Neural progenitor cell (in vitro differentiated cells): ENCODE results near the gene MEGF6. TPM values are rescaled to one million over a fixed set of nuclear protein-coding genes. Genes with fewer than 3 reads are reported as not detected.

Experiments used
- DNase-seq: peaks from one replicate; pipeline ENCODE4 v3.0.0-alpha.2; 2016; ENCODE audit warnings: low spot score
- H2AFZ ChIP-seq: fragments of 200-600 bp; sonication (generic); replicated peaks from 2 replicates; pipeline ENCODE4 v1.6.1; 2016; ENCODE audit warnings: antibody characterized with exemption
- H3F3A ChIP-seq: fragments of 200-600 bp; sonication (generic); 2 replicates; pipeline ENCODE4 v1.6.1; 2016; ENCODE audit warnings: antibody characterized with exemption, low read depth
- H3K27ac ChIP-seq: fragments of 200-600 bp; sonication (generic); 2 replicates; pipeline ENCODE4 v1.5.1; 2016; ENCODE audit warnings: mild to moderate bottlenecking
- H3K27me3 ChIP-seq: fragments of 200-600 bp; sonication (generic); 2 replicates; pipeline ENCODE4 v1.6.1; 2016; ENCODE audit warnings: mild to moderate bottlenecking, moderate library complexity
- H3K36me3 ChIP-seq: fragments of 200-600 bp; sonication (generic); 2 replicates; pipeline ENCODE4 v1.5.1; 2016
- H3K4me1 ChIP-seq: fragments of 200-600 bp; sonication (generic); 2 replicates; pipeline ENCODE4 v1.6.1; 2016; ENCODE audit warnings: mixed run types
- H3K4me2 ChIP-seq: fragments of 200-600 bp; sonication (generic); 2 replicates; pipeline ENCODE4 v1.6.1; 2016
- H3K4me3 ChIP-seq: fragments of 200-600 bp; sonication (generic); 2 replicates; pipeline ENCODE4 v1.5.1; 2016
- H3K79me2 ChIP-seq: fragments of 200-600 bp; sonication (generic); 2 replicates; pipeline ENCODE4 v1.6.1; 2016; ENCODE audit warnings: low read depth
- H3K9ac ChIP-seq: fragments of 200-600 bp; sonication (generic); 2 replicates; pipeline ENCODE4 v1.6.1; 2016
- H3K9me3 ChIP-seq: fragments of 200-600 bp; sonication (generic); 2 replicates; pipeline ENCODE4 v1.5.1; 2016; ENCODE audit warnings: low read depth
- H4K20me1 ChIP-seq: fragments of 200-600 bp; sonication (generic); 2 replicates; pipeline ENCODE4 v1.6.1; 2016; ENCODE audit warnings: low read depth
- H3K27ac Mint-ChIP-seq: 3 replicates; pipeline ENCODE4 v1.8.0; 2021; ENCODE audit warnings: mixed read lengths
- H3K27me3 Mint-ChIP-seq: 2 replicates; pipeline ENCODE4 v1.8.0; 2022; ENCODE audit warnings: low read depth, mild to moderate bottlenecking, inconsistent platforms, moderate library complexity, mixed read lengths; ENCODE audit not compliant: insufficient read depth
- H3K36me3 Mint-ChIP-seq: 3 replicates; pipeline ENCODE4 v1.8.0; 2021; ENCODE audit warnings: mixed read lengths
- H3K4me1 Mint-ChIP-seq: 3 replicates; pipeline ENCODE4 v1.8.0; 2021; ENCODE audit warnings: mixed read lengths
- H3K4me3 Mint-ChIP-seq: 3 replicates; pipeline ENCODE4 v1.8.0; 2021; ENCODE audit warnings: mild to moderate bottlenecking, moderate library complexity, mixed read lengths
- H3K9me3 Mint-ChIP-seq: 3 replicates; pipeline ENCODE4 v1.8.0; 2020; ENCODE audit warnings: mixed read lengths
- EZH2 ChIP-seq: fragments of 200-600 bp; sonication (generic); IDR thresholded peaks from 2 replicates; pipeline ENCODE4 v1.6.1; 2017; ENCODE audit warnings: antibody characterized with exemption, mild to moderate bottlenecking, moderate library complexity
- EZH2phosphoT487 ChIP-seq: fragments of 200-600 bp; sonication (generic); IDR thresholded peaks from 2 replicates; pipeline ENCODE4 v1.6.1; 2017; ENCODE audit warnings: antibody characterized with exemption
- total RNA-seq: library from RNA; depleted of rRNA; stranded (reverse); fragments of >200 nt; gene quantifications from 2 replicates; pipeline ENCODE4 v1.2.3, GENCODE V29; 2015; ENCODE audit warnings: low replicate concordance
- TF ChIP-seq, protein P1 (sequence below): fragments of 200-600 bp; sonication (generic); IDR thresholded peaks from 2 replicates; pipeline ENCODE4 v1.5.1; 2017; ENCODE audit warnings: antibody characterized with exemption, mild to moderate bottlenecking

The MEGF6 gene
- total RNA-seq, 1 donor from 2014 or later: 1.7 TPM

GRCh38 chr1:3578906-3579305 lies 32.4 kb downstream of the MEGF6 start:
- peaks cover 6% of the 10 kb centered on the region for H3F3A ChIP-seq
- no peaks in the 10 kb centered on the region for H3K79me2 ChIP-seq
- no peak overlapping the region for H3K27ac ChIP-seq
- no peaks in the 10 kb centered on the region for H3K36me3 ChIP-seq
- peaks cover 1% of the 10 kb centered on the region for H3K36me3 Mint-ChIP-seq
- peak overlapping the region; percentile 50 for H3K27ac Mint-ChIP-seq
- no peaks in the 10 kb centered on the region for H3K27me3 ChIP-seq
- no peak overlapping the region for H3K4me3 ChIP-seq
- H4K20me1 ChIP-seq: no peaks in the 10 kb centered on the region
- no peak overlapping the region for H2AFZ ChIP-seq
- TF ChIP-seq, protein P1, sequence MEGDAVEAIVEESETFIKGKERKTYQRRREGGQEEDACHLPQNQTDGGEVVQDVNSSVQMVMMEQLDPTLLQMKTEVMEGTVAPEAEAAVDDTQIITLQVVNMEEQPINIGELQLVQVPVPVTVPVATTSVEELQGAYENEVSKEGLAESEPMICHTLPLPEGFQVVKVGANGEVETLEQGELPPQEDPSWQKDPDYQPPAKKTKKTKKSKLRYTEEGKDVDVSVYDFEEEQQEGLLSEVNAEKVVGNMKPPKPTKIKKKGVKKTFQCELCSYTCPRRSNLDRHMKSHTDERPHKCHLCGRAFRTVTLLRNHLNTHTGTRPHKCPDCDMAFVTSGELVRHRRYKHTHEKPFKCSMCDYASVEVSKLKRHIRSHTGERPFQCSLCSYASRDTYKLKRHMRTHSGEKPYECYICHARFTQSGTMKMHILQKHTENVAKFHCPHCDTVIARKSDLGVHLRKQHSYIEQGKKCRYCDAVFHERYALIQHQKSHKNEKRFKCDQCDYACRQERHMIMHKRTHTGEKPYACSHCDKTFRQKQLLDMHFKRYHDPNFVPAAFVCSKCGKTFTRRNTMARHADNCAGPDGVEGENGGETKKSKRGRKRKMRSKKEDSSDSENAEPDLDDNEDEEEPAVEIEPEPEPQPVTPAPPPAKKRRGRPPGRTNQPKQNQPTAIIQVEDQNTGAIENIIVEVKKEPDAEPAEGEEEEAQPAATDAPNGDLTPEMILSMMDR: no peak
- no peak for TF ChIP-seq EZH2phosphoT487
- TF ChIP-seq EZH2: no peak
- H3K9me3 ChIP-seq: no peaks in the 10 kb centered on the region
- peaks cover 7% of the 10 kb centered on the region for H3K4me1 Mint-ChIP-seq
- no peak overlapping the region for H3K4me3 Mint-ChIP-seq
- peaks cover 8% of the 10 kb centered on the region for H3K4me1 ChIP-seq
- H3K9me3 Mint-ChIP-seq: no peaks in the 10 kb centered on the region
- DNase-seq: no peak
- no peak overlapping the region for H3K9ac ChIP-seq
- peaks cover 2% of the 10 kb centered on the region for H3K27me3 Mint-ChIP-seq
- H3K4me2 ChIP-seq: no peak overlapping the region

GRCh38 chr1:3578433-3578805 lies 32.9 kb downstream of the MEGF6 start:
- Histone ChIP-seq H3K4me1 (peaks cover 8% of the 10 kb centered on the region), H3K9me3 (no peaks in the 10 kb centered on the region), H3K9ac (no peak overlapping the region), H4K20me1 (no peaks in the 10 kb centered on the region), H3K27me3 (no peaks in the 10 kb centered on the region), H3K4me2 (no peak overlapping the region), H3K79me2 (no peaks in the 10 kb centered on the region), H3K27ac (no peak overlapping the region), H3K36me3 (no peaks in the 10 kb centered on the region), H3F3A (peaks cover 6% of the 10 kb centered on the region), H3K4me3 (no peak overlapping the region), H2AFZ (no peak overlapping the region)
- peaks cover 1% of the 10 kb centered on the region for H3K36me3 Mint-ChIP-seq
- H3K27ac Mint-ChIP-seq: no peak overlapping the region
- no peak for DNase-seq
- TF ChIP-seq EZH2 (no peak), EZH2phosphoT487 (no peak)
- TF ChIP-seq, protein P1: no peak
- no peaks in the 10 kb centered on the region for H3K9me3 Mint-ChIP-seq
- peaks cover 7% of the 10 kb centered on the region for H3K4me1 Mint-ChIP-seq
- H3K4me3 Mint-ChIP-seq: no peak overlapping the region
- peaks cover 2% of the 10 kb centered on the region for H3K27me3 Mint-ChIP-seq

DNA sequence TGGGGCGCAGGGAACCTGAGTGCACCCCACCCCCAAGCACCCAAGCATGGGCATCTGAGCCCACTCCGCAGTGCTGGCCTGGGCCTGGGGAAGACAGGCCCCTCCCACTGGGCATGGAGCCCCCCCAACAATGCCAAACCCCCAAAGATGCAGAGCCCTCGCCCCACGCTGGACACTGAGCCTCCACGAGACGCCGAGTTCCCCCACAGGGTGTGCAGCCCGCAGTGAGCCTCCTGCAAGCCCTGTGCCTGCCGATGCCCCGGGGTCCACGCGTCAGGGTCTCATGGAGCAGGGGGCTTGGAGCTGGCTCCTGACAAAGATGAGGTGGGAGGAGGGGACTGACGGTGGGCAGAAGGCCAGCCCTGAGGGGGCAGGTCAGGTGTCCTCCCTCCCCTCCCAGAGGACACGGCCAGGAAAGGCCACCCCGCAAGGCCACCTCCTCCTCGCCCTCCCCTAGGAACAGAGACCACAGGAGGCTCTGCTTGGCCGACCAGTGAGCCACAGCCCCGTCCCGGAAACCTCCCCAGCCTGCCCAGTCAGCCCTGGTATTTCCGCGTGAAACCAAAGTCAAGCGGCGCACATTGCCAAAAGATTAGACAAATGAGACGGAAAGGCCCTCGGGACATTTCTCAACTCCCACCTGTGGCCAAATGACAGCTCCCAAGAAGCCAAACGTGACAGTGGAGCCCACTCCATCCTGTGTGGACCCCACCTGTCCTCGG lies 33.4 kb downstream of the MEGF6 start:
- TF ChIP-seq EZH2: no peak
- TF ChIP-seq, protein P1: no peak
- no peak for TF ChIP-seq EZH2phosphoT487
- Mint-ChIP-seq H3K9me3 (no peaks in the 10 kb centered on the region), H3K27me3 (peaks cover 2% of the 10 kb centered on the region)

More for the DNA sequence above, 33.4 kb downstream of the MEGF6 start:
- Histone ChIP-seq H4K20me1 (no peaks in the 10 kb centered on the region), H3K4me1 (peaks cover 8% of the 10 kb centered on the region), H2AFZ (no peak overlapping the region), H3K27ac (no peak overlapping the region), H3F3A (peaks cover 6% of the 10 kb centered on the region), H3K4me3 (no peak overlapping the region), H3K27me3 (no peaks in the 10 kb centered on the region), H3K4me2 (no peak overlapping the region), H3K9ac (no peak overlapping the region), H3K36me3 (no peaks in the 10 kb centered on the region), H3K9me3 (no peaks in the 10 kb centered on the region), H3K79me2 (no peaks in the 10 kb centered on the region)
- no peak overlapping the region for H3K27ac Mint-ChIP-seq
- H3K4me3 Mint-ChIP-seq: no peak overlapping the region
- peaks cover 7% of the 10 kb centered on the region for H3K4me1 Mint-ChIP-seq
- peaks cover 1% of the 10 kb centered on the region for H3K36me3 Mint-ChIP-seq
- DNase-seq: no peak
